ENCODE results near the gene MAPK6.

- no peak for TF ChIP-seq POLR2A (IDR thresholded peaks at IDR 0.05; ENCODE audit: control extremely low read depth in 1 of 2, low read depth in 2 of 2, low read length in 2 of 2)
- no peak for TF ChIP-seq ATF2 (IDR thresholded peaks at IDR 0.05; ENCODE audit: low read length)
- TF ChIP-seq CTCF (IDR thresholded peaks at IDR 0.05; ENCODE audit: control extremely low read depth in 1 of 3, insufficient read depth in 1 of 3, low read depth in 1 of 3, low read length in 3 of 3), result no peak
- TF ChIP-seq EZH2 (IDR thresholded peaks at IDR 0.05; ENCODE audit: low read depth, low read length, severe bottlenecking), result no peak
- TF ChIP-seq JUND (IDR thresholded peaks at IDR 0.05; ENCODE audit: low read length), result no peak
- TF ChIP-seq CHD2 (IDR thresholded peaks at IDR 0.05; ENCODE audit: low read length), result no peak
- no peak for TF ChIP-seq JUN (IDR thresholded peaks at IDR 0.05; ENCODE audit: low read depth, low read length)
- TF ChIP-seq CHD1 (IDR thresholded peaks at IDR 0.05; ENCODE audit: low read depth, low read length), result no peak
- TF ChIP-seq TAF7 (optimal IDR thresholded peaks at IDR 0.05; ENCODE audit: borderline replicate concordance, low read depth, low read length), result no peak
- no peak for TF ChIP-seq SP2 (IDR thresholded peaks at IDR 0.05; ENCODE audit: low read length)
Observed at GRCh38 chr15:52113235-52113634, 94.2 kb downstream of the MAPK6 start.

Data from H1 (cell line).